OCI-LY3 (cell line): Measurements from ENCODE around the gene BUB3.

ENCODE experiments used
- H2AFZ ChIP-seq: fragments of 200-600, 300-600 bp; shearing (Covaris generic); 2 replicates; pipeline ENCODE4 v1.6.0; 2014; ENCODE audit warnings: antibody characterized with exemption, low read depth, low read length
- H3K27ac ChIP-seq: fragments of 200-600, 300-600 bp; sonication (generic); 2 replicates; pipeline ENCODE4 v1.5.1; 2014; ENCODE audit warnings: mild to moderate bottlenecking, low read length, moderate library complexity, mixed read lengths
- H3K27me3 ChIP-seq: fragments of 200-600, 300-600 bp; sonication (generic); 2 replicates; pipeline ENCODE4 v1.6.1; 2014; ENCODE audit warnings: low read depth, low read length, mixed read lengths
- H3K36me3 ChIP-seq: fragments of 200-600, 300-600 bp; sonication (generic); replicated peaks from 2 replicates; pipeline ENCODE3; 2014; ENCODE audit warnings: low read depth, low read length, mixed read lengths
- H3K4me1 ChIP-seq: fragments of 300-600, 200-600 bp; sonication (generic); 2 replicates; pipeline ENCODE4 v1.6.1; 2014; ENCODE audit warnings: low read length, mixed read lengths
- H3K4me2 ChIP-seq: fragments of 200-600, 300-600 bp; sonication (generic); 2 replicates; pipeline ENCODE4 v1.6.1; 2014; ENCODE audit warnings: low read length, mixed read lengths
- H3K4me3 ChIP-seq: fragments of 300-600, 200-600 bp; sonication (generic); 2 replicates; pipeline ENCODE4 v1.5.1; 2014; ENCODE audit warnings: antibody characterized with exemption, mild to moderate bottlenecking, low read length, moderate library complexity
- H3K79me2 ChIP-seq: fragments of 300-600, 200-600 bp; shearing (Covaris generic); 2 replicates; pipeline ENCODE4 v1.6.1; 2014; ENCODE audit warnings: mild to moderate bottlenecking, low read length, mixed read lengths
- H3K9ac ChIP-seq: fragments of 300-600, 200-600 bp; shearing (Covaris generic); 2 replicates; pipeline ENCODE4 v1.6.0; 2014; ENCODE audit warnings: mild to moderate bottlenecking, low read length, moderate library complexity
- H3K9me3 ChIP-seq: fragments of 200-600, 300-600 bp; shearing (Covaris generic); 2 replicates; pipeline ENCODE4 v1.6.1; 2014; ENCODE audit warnings: low read length, mixed read lengths; ENCODE audit not compliant: insufficient read depth
- H4K20me1 ChIP-seq: fragments of 200-600, 300-600 bp; sonication (generic); 2 replicates; pipeline ENCODE4 v1.6.1; 2016; ENCODE audit warnings: low read length, mixed read lengths; ENCODE audit not compliant: insufficient read depth
- EZH2phosphoT487 ChIP-seq: fragments of 200-600 bp; shearing (Covaris generic); IDR thresholded peaks from 2 replicates; pipeline ENCODE4 v1.6.1; 2018; ENCODE audit warnings: antibody characterized with exemption, mixed run types, low read depth
- TF ChIP-seq, protein P1 (sequence below): fragments of 200-600, 300-600 bp; sonication (generic); IDR thresholded peaks from 2 replicates; pipeline ENCODE4 v1.5.1; 2014; ENCODE audit warnings: antibody characterized with exemption, low read length, low read depth

The BUB3 gene

DNA sequence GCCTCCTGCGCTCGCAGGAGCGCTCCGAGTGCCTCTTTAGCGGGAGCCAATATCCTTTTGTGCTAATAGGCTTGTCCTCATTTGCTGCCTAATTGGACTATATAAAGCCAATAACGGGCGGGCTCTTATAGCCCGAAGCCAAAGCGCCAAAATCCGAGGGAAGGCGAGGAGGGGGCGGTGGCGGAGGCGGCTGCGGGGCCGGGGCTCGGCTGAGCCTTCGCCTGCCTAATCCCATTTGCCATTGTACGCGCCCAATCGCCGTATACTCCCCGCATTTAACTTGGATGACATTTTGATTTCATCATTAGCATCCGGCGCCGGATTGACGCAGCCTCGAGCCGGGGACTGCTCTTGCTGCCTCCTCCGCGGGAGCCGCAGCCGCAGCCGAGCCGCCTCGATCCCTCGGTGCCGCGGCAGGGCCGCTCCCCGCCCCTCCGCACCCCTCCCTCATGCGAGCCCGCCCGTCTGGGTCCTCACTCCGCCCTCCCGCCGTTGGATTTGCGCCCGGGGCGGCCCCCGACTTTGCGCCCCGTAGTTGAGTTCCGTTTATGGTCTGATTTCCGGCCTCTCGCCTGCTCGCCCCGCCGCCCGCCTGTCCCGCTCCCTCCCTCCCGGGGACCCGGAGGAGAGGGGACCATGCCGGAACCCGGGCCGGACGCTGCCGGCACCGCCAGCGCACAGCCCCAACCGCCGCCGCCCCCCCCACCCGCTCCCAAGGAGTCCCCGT, 18.6 kb upstream of the BUB3 start, which contains the start of gene HMX3:
TSS of gene HMX3 (plus strand) at position 556 of the 727 bp plus-strand sequence. CDS start at position 637, 81 bp downstream.
- Histone ChIP-seq H3K36me3 (no peaks in the 10 kb centered on the region), H3K9ac (no peak within 1 kb of the TSS), H3K79me2 (no peaks in the 10 kb centered on the region), H3K9me3 (no peaks in the 10 kb centered on the region), H4K20me1 (no peaks in the 10 kb centered on the region), H3K4me2 (no peak within 1 kb of the TSS), H3K4me3 (no peak within 1 kb of the TSS), H2AFZ (no peak within 1 kb of the TSS), H3K4me1 (no peaks in the 10 kb centered on the region), H3K27me3 (0 out of 2 replicates have a peak, but pooled peaks cover 2% of the 10 kb centered on the region), H3K27ac (no peak within 1 kb of the TSS)
- no peak for TF ChIP-seq EZH2phosphoT487
- TF ChIP-seq, protein P1, sequence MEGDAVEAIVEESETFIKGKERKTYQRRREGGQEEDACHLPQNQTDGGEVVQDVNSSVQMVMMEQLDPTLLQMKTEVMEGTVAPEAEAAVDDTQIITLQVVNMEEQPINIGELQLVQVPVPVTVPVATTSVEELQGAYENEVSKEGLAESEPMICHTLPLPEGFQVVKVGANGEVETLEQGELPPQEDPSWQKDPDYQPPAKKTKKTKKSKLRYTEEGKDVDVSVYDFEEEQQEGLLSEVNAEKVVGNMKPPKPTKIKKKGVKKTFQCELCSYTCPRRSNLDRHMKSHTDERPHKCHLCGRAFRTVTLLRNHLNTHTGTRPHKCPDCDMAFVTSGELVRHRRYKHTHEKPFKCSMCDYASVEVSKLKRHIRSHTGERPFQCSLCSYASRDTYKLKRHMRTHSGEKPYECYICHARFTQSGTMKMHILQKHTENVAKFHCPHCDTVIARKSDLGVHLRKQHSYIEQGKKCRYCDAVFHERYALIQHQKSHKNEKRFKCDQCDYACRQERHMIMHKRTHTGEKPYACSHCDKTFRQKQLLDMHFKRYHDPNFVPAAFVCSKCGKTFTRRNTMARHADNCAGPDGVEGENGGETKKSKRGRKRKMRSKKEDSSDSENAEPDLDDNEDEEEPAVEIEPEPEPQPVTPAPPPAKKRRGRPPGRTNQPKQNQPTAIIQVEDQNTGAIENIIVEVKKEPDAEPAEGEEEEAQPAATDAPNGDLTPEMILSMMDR = no peak

DNA sequence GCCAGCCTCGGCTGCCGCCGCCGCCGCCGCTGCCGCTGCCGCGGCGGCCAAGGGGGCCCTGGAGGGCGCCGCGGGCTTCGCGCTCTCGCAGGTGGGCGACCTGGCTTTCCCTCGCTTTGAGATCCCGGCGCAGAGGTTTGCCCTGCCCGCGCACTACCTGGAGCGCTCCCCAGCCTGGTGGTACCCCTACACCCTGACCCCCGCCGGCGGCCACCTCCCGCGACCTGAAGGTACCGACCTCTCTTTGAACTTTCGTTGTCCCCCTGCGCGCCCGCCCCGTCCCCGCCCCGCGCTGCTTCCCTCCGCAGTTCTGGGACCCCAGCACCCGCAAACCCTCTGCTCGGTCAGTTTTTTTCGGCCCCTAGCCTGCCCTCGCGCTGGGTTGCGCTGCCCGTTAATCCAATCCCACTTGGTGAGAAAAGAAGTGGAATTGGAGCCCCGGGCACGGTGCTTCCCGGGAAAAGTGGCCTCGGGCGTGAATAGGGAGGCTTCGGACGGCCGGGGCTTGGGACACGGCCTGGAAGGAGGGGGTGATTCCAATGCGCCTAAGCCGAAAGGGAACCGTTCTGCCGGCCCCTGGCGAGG, 17.9 kb upstream of the BUB3 start:
- no peak for TF ChIP-seq EZH2phosphoT487
- TF ChIP-seq, protein P1 = no peak
- H4K20me1 ChIP-seq = no peaks in the 10 kb centered on the region
- no peak overlapping the region for H2AFZ ChIP-seq
- no peak overlapping the region for H3K9ac ChIP-seq
- H3K4me3 ChIP-seq = no peak overlapping the region
- no peaks in the 10 kb centered on the region for H3K4me1 ChIP-seq
- H3K27me3 ChIP-seq = 0 out of 2 replicates have a peak, but pooled peaks cover 2% of the 10 kb centered on the region
- no peak overlapping the region for H3K4me2 ChIP-seq
- no peaks in the 10 kb centered on the region for H3K36me3 ChIP-seq
- H3K79me2 ChIP-seq = no peaks in the 10 kb centered on the region
- no peaks in the 10 kb centered on the region for H3K9me3 ChIP-seq
- no peak overlapping the region for H3K27ac ChIP-seq

DNA sequence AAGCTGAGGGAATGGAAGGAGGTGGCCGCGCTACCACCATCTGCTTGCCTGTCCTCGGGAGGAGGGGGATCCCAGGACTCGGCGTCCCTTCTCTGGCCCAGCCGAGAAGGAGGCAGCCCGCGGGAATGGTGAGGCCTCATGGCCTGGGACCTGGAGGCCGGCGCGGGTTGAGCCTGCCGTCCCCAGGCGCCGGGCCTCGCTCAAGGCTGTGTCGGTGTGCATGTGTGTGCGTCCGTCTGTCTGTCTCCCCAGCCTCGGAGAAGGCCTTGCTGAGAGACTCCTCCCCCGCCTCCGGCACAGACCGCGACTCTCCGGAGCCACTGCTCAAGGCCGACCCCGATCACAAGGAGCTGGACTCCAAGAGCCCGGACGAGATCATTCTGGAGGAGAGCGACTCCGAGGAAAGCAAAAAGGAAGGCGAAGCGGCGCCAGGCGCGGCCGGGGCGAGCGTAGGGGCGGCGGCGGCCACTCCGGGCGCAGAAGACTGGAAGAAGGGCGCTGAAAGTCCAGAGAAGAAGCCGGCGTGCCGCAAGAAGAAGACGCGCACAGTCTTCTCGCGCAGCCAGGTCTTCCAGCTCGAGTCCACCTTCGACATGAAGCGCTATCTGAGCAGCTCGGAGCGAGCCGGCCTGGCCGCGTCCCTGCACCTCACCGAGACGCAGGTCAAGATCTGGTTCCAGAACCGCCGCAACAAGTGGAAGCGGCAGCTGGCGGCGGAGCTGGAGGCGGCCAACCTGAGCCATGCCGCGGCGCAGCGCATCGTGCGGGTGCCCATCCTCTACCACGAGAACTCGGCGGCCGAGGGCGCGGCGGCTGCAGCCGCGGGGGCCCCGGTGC, 17.2 kb upstream of the BUB3 start:
- H3K4me2 ChIP-seq = no peak overlapping the region
- no peaks in the 10 kb centered on the region for H3K4me1 ChIP-seq
- H3K9ac ChIP-seq = no peak overlapping the region
- H3K27me3 ChIP-seq = 0 out of 2 replicates have a peak, but pooled peaks cover under 1% of the 10 kb centered on the region
- H3K79me2 ChIP-seq = no peaks in the 10 kb centered on the region
- H3K9me3 ChIP-seq = no peaks in the 10 kb centered on the region
- H3K4me3 ChIP-seq = no peak overlapping the region
- H2AFZ ChIP-seq = no peak overlapping the region
- H3K36me3 ChIP-seq = no peaks in the 10 kb centered on the region
- no peaks in the 10 kb centered on the region for H4K20me1 ChIP-seq
- TF ChIP-seq, protein P1 = no peak
- TF ChIP-seq EZH2phosphoT487 = no peak
- H3K27ac ChIP-seq = no peak overlapping the region

DNA sequence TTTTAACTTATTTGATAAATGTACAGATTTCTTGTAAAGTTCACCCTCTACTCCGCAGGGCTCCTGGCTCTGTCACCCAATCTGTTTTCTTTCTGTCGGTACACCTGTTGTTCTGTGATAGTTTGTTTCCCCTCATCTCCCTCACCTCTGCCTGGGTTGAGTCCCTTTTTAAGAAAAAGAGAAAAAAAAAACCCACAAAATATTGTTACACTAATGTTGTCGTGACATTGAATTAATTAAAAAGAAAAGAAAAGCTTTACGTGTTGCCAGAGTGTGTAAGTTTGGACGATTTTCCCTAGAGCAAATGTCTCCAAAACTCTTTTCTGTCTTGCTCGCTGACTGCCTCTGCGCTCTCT, 15.1 kb upstream of the BUB3 start:
- no peaks in the 10 kb centered on the region for H3K4me1 ChIP-seq
- no peak overlapping the region for H3K4me2 ChIP-seq
- no peaks in the 10 kb centered on the region for H3K27me3 ChIP-seq
- no peaks in the 10 kb centered on the region for H3K9me3 ChIP-seq
- H3K79me2 ChIP-seq = no peaks in the 10 kb centered on the region
- no peak overlapping the region for H2AFZ ChIP-seq
- no peak overlapping the region for H3K27ac ChIP-seq
- no peaks in the 10 kb centered on the region for H4K20me1 ChIP-seq
- no peak overlapping the region for H3K4me3 ChIP-seq
- no peak for TF ChIP-seq EZH2phosphoT487
- TF ChIP-seq, protein P1 = no peak
- no peak overlapping the region for H3K9ac ChIP-seq
- H3K36me3 ChIP-seq = no peaks in the 10 kb centered on the region
